Endothelial cell of umbilical vein (primary cell): ENCODE results near the gene EXD1. TPM values are rescaled to one million over a fixed set of nuclear protein-coding genes. Genes with fewer than 3 reads are reported as not detected.

ENCODE experiments used
- BruUV-seq: library from RNA; stranded (reverse); fragments of 400-500 nt; replicated peaks from 2 replicates; lab custom pipeline; 2021; lab: Mats Ljungman, UMichigan
- CTCF ChIA-PET: fragments of 300-600, 350-600 bp; sonication (Branson Sonifier 250); formaldehyde crosslinking; loops from one replicate; lab custom pipeline; 2021; ENCODE audit warnings: antibody characterized with exemption, inconsistent platforms; lab: Charles Lee
- POLR2A ChIA-PET: fragments of 300-600, 350-600 bp; sonication (Branson Sonifier 250); formaldehyde crosslinking; loops from one replicate; lab custom pipeline; 2021; ENCODE audit warnings: antibody characterized with exemption, inconsistent platforms; lab: Charles Lee
- DNase-seq: peaks from one replicate; pipeline ENCODE4 v3.0.0-alpha.2; 2011; ENCODE audit warnings: low read depth, low spot score
- FAIRE-seq: peaks from 2 replicates; lab custom pipeline; 2011; peaks lifted over from hg19 to GRCh38; lab: Jason Lieb, UNC
- H2AFZ ChIP-seq: 2 replicates; pipeline ENCODE4 v1.6.0; 2012; ENCODE audit warnings: low read depth, low read length, control low read depth, inconsistent platforms
- H3K27ac ChIP-seq: 2 replicates; pipeline ENCODE4 v1.5.1; 2011; ENCODE audit warnings: low read depth, mild to moderate bottlenecking, control low read depth, low read length, moderate library complexity; ENCODE audit not compliant: insufficient read depth
- H3K27me3 ChIP-seq, 2 experiments: 2 replicates each; pipeline versions ENCODE4 v1.6.0 to v1.6.1; 2011; ENCODE audit warnings: low read length in 2 of 2, mixed read lengths in 1 of 2; ENCODE audit not compliant: control insufficient read depth in 2 of 2, insufficient read depth in 2 of 2
- H3K36me3 ChIP-seq, 2 experiments: 2 replicates in 1 of 2; 3 replicates in 1 of 2; pipeline ENCODE4 v1.5.1; 2011; ENCODE audit warnings: low read length in 2 of 2, mild to moderate bottlenecking in 1 of 2, moderate library complexity in 1 of 2; ENCODE audit not compliant: control insufficient read depth in 2 of 2, insufficient read depth in 2 of 2; ENCODE audit errors: extremely low read depth in 1 of 2
- H3K4me1 ChIP-seq: 3 replicates; pipeline ENCODE4 v1.5.1; 2011; ENCODE audit warnings: mild to moderate bottlenecking, low read length; ENCODE audit not compliant: control insufficient read depth, insufficient read depth; ENCODE audit errors: extremely low read depth
- H3K4me2 ChIP-seq: 2 replicates; pipeline ENCODE4 v1.6.1; 2011; ENCODE audit warnings: low read length, control low read depth, mixed read lengths; ENCODE audit not compliant: insufficient read depth
- H3K4me3 ChIP-seq, 3 experiments: fragments of 200-600 bp in 1 of 3; sonication (generic), shearing (Covaris generic) in 1 of 3; replicated peaks in 1 of 3; 2 replicates each; pipeline ENCODE4 v1.5.1; 2011 to 2016; ENCODE audit warnings: control low read depth in 3 of 3, low read length in 3 of 3, mild to moderate bottlenecking in 2 of 3, inconsistent platforms in 1 of 3, low read depth in 1 of 3, moderate library complexity in 1 of 3; ENCODE audit not compliant: insufficient read depth in 1 of 3
- H3K79me2 ChIP-seq: 2 replicates; pipeline ENCODE4 v1.6.0; 2012; ENCODE audit warnings: low read length, inconsistent platforms; ENCODE audit not compliant: control insufficient read depth, insufficient read depth
- H3K9ac ChIP-seq: replicated peaks from 2 replicates; pipeline ENCODE3; 2011; ENCODE audit warnings: low read length, control low read depth; ENCODE audit not compliant: insufficient read depth; ENCODE audit errors: extremely low read depth
- H3K9me1 ChIP-seq: replicated peaks from 3 replicates; pipeline ENCODE4 v1.6.0; 2011; ENCODE audit warnings: mild to moderate bottlenecking, low read length; ENCODE audit not compliant: control insufficient read depth, insufficient read depth; ENCODE audit errors: extremely low read depth
- H3K9me3 ChIP-seq: replicated peaks from 2 replicates; pipeline ENCODE4 v1.5.1; 2012; ENCODE audit warnings: low read length, inconsistent platforms; ENCODE audit not compliant: control insufficient read depth, insufficient read depth
- H4K20me1 ChIP-seq: replicated peaks from 2 replicates; pipeline ENCODE3; 2011; ENCODE audit warnings: mild to moderate bottlenecking, low read length; ENCODE audit not compliant: control insufficient read depth, insufficient read depth; ENCODE audit errors: extremely low read depth
- CTCF ChIP-seq, 2 donors: IDR thresholded peaks; 1 replicate in 1 of 2; 2 replicates in 1 of 2; pipeline ENCODE4 v1.5.1; 2011; ENCODE audit warnings: low read length in 2 of 2, mild to moderate bottlenecking in 2 of 2, moderate library complexity in 2 of 2, control low read depth in 1 of 2, inconsistent platforms in 1 of 2, low read depth in 1 of 2; ENCODE audit not compliant: insufficient read depth in 1 of 2; ENCODE audit errors: extremely low read depth in 1 of 2
- EZH2 ChIP-seq: IDR thresholded peaks from 2 replicates; pipeline ENCODE4 v1.6.1; 2012; ENCODE audit warnings: borderline replicate concordance, low read depth, mild to moderate bottlenecking, moderate library complexity, low read length, inconsistent platforms; ENCODE audit not compliant: severe bottlenecking
- FOS ChIP-seq: IDR thresholded peaks from 2 replicates; pipeline ENCODE4 v1.6.1; 2011; ENCODE audit warnings: mild to moderate bottlenecking, low read length, moderate library complexity, borderline replicate concordance; ENCODE audit not compliant: insufficient read depth
- GATA2 ChIP-seq: IDR thresholded peaks from 2 replicates; pipeline ENCODE4 v1.7.0; 2011; ENCODE audit warnings: low read depth, mild to moderate bottlenecking, moderate library complexity, mixed read lengths, low read length; ENCODE audit not compliant: insufficient read length, insufficient read depth
- JUN ChIP-seq: IDR thresholded peaks from 2 replicates; pipeline ENCODE4 v1.6.1; 2011; ENCODE audit warnings: borderline replicate concordance, low read depth; ENCODE audit not compliant: insufficient read length, insufficient read depth
- MAX ChIP-seq: IDR thresholded peaks from 2 replicates; pipeline ENCODE4 v1.6.1; 2011; ENCODE audit not compliant: insufficient read depth, insufficient read length
- MYC ChIP-seq: IDR thresholded peaks from one replicate; pipeline ENCODE4 v1.6.1; 2011; ENCODE audit warnings: mild to moderate bottlenecking, low read depth, low read length
- POLR2A ChIP-seq: IDR thresholded peaks from 2 replicates; pipeline ENCODE4 v1.6.1; 2012; ENCODE audit warnings: low read depth, mild to moderate bottlenecking, control low read depth, low read length
- POLR2AphosphoS5 ChIP-seq: IDR thresholded peaks from 2 replicates; pipeline ENCODE4 v1.6.1; 2012; ENCODE audit warnings: low read depth, mild to moderate bottlenecking, control low read depth, low read length, moderate library complexity; ENCODE audit not compliant: insufficient read depth
- dilution Hi-C: fragments of 300-500 bp; cut with MboI; formaldehyde crosslinking; loops from one replicate; pipeline ENCODE4 v1.15.0; 2019; ENCODE audit warnings: low sequenced_read_pairs; ENCODE audit not compliant: extremely low pct_ligation_motif_present
- intact Hi-C: fragments of 100-400 bp; cut with micrococcal nuclease; formaldehyde crosslinking; loops from one replicate; pipeline ENCODE4 v1.10.0; 2022
- polyA plus RNA-seq, 4 experiments: library from polyadenylated mRNA; depleted of rRNA in 3 of 4; stranded (reverse) in 3 of 4; unstranded in 1 of 4; fragments of >200 nt; gene quantifications; 2 replicates each; pipeline versions ENCODE4 v1.2.1 to v1.2.3, GENCODE V29; 2011 to 2012; ENCODE audit warnings: missing spikeins in 1 of 4
- total RNA-seq: library from RNA; stranded (reverse); gene quantifications from 2 replicates; pipeline ENCODE4 v1.2.3, GENCODE V29; 2021

The EXD1 gene
- total and polyA plus RNA-seq, 2 donors (not counting 3 experiments of a cell fraction or from before 2014, with no cell fraction given), result not detected

- no peak for TF ChIP-seq POLR2AphosphoS5
- TF ChIP-seq CTCF (IDR thresholded peaks at IDR 0.05; ENCODE audit: extremely low read depth in 1 of 2, insufficient read depth in 1 of 2, low read depth in 1 of 2, low read length in 2 of 2), result no peak
- TF ChIP-seq POLR2A, result no peak
- no peak for TF ChIP-seq MYC
- TF ChIP-seq JUN, result no peak
- TF ChIP-seq FOS, result no peak
- no peak for TF ChIP-seq EZH2
- TF ChIP-seq GATA2, result no peak
- TF ChIP-seq MAX, result no peak
- Histone ChIP-seq H3K9me1 (no peaks in the 10 kb centered on the region), H3K9me3 (no peaks in the 10 kb centered on the region), H4K20me1 (no peaks in the 10 kb centered on the region), H3K36me3 (no peaks in the 10 kb centered on the region), H3K27ac (no peak overlapping the region), H3K4me1 (peaks cover 9% of the 10 kb centered on the region), H3K4me2 (no peak overlapping the region), H3K9ac (no peak overlapping the region), H3K4me3 (no peak overlapping the region), H2AFZ (no peak overlapping the region), H3K27me3 (no peaks in the 10 kb centered on the region), H3K79me2 (no peaks in the 10 kb centered on the region)
- intact Hi-C loops, result no loop called here
- POLR2A ChIA-PET, result no interaction called here
- no TSS peak for BruUV-seq
- no peak for FAIRE-seq
- DNase-seq, result no peak
- dilution Hi-C loops, result no loop called here
- CTCF ChIA-PET, result no interaction called here
These were observed 68.8 kb downstream of the EXD1 start for GRCh38 chr15:41161736-41162135.
